Testis (tissue), 3 donors: ENCODE results near the gene GLI3. TPM values are rescaled to one million over a fixed set of nuclear protein-coding genes. Genes with fewer than 3 reads are reported as not detected.

ENCODE experiments used
- DNase-seq: peaks from one replicate; pipeline ENCODE4 v3.0.0-alpha.2; 2019
- H3K27ac ChIP-seq, 2 donors: fragments of 200-600 bp; sonication (generic); one replicate each; pipeline ENCODE4 v1.5.1; 2019
- H3K27me3 ChIP-seq: fragments of 200-600 bp; sonication (generic); one replicate; pipeline ENCODE4 v1.5.1; 2019
- H3K36me3 ChIP-seq: fragments of 200-600 bp; sonication (generic); one replicate; pipeline ENCODE4 v1.5.1; 2017; ENCODE audit warnings: low read depth; ENCODE audit errors: missing control alignments
- H3K4me1 ChIP-seq: fragments of 200-600 bp; sonication (generic); one replicate; pipeline ENCODE4 v1.5.1; 2019
- H3K4me3 ChIP-seq, 2 donors: fragments of 200-600 bp; sonication (generic); one replicate each; pipeline ENCODE4 v1.5.1; 2017 to 2019
- H3K9me3 ChIP-seq: fragments of 200-600 bp; sonication (generic); one replicate; pipeline ENCODE4 v1.5.1; 2017
- CTCF ChIP-seq, 3 experiments: fragments of 450-650 bp in 2 of 3; fragments of 200-600 bp in 1 of 3; sonication (generic) in 1 of 3; IDR thresholded peaks; one replicate each; pipeline ENCODE4 v1.5.1; 2016 to 2019; ENCODE audit warnings: antibody characterized with exemption in 3 of 3, mild to moderate bottlenecking in 2 of 3, moderate library complexity in 1 of 3
- POLR2A ChIP-seq: fragments of 450-650 bp; IDR thresholded peaks from one replicate; pipeline ENCODE4 v1.6.1; 2017; ENCODE audit warnings: antibody characterized with exemption, mild to moderate bottlenecking, moderate library complexity
- WGBS, 2 donors: methylation state at CpG; one replicate each; pipeline ENCODE4 v1.1.5; 2018; 5-methylcytosine and 5-hydroxymethylcytosine counted together
- intact Hi-C: fragments of 100-400 bp; cut with DNase I; formaldehyde crosslinking; loops from one replicate; pipeline ENCODE4 v1.15.1; 2023; ENCODE audit warnings: low total_unique reads
- polyA plus RNA-seq: library from polyadenylated mRNA; stranded (reverse); fragments of 350-450 nt; fragmentation: Illumina TruSeq; extraction: RNeasy Lipid Tissue Mini Kit (QIAGEN cat#74804); gene quantifications from one replicate; pipeline ENCODE4 v1.2.3, GENCODE V29; 2014; ENCODE audit warnings: low read depth, low replicate concordance; ENCODE audit not compliant: insufficient read depth
- total RNA-seq, 2 donors: library from RNA; depleted of rRNA; stranded (reverse); fragments of >200 nt; gene quantifications; one replicate each; pipeline ENCODE4 v1.2.3, GENCODE V29; 2016

Gene GLI3
- total and polyA plus RNA-seq, 3 donors from 2014 or later: 3.8 to 7.3 (median 5.0) TPM

- Histone ChIP-seq H3K27ac (no peak overlapping the region), H3K27me3 (no peaks in the 10 kb centered on the region), H3K4me3 (no peak overlapping the region), H3K36me3 (no peaks in the 10 kb centered on the region), H3K4me1 (no peaks in the 10 kb centered on the region), H3K9me3 (no peaks in the 10 kb centered on the region)
- no peak for TF ChIP-seq POLR2A
- TF ChIP-seq CTCF (IDR thresholded peaks at IDR 0.05): no peak
- intact Hi-C loops: no loop called here
- DNase-seq: no peak
- 74 to 77% methylated on average over 7 of the region's 7 CpGs for WGBS, 2 donors
Observed at GRCh38 chr7:42065942-42066341, 171.1 kb downstream of the GLI3 start.

DNA sequence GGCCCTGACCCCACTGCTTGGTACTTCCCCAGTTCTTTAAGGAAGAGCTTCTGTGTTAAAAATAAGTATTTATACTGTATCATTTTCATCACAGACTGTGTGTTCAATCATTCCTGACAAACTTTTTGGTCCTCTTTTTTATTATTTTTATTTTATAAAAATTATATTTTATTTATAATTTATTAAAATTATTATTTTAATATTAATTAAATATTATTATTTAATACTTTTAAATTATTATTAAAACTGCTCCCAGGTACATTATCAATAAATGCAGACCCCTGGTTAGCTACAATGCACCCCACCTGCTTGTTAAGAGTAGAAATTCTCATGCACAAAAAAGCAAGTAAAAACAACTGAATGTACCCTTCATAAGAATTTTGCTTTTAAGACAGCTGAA, 172.0 kb downstream of the GLI3 start:
- Histone ChIP-seq H3K4me3 (no peak overlapping the region), H3K4me1 (no peaks in the 10 kb centered on the region), H3K27ac (no peak overlapping the region), H3K9me3 (no peaks in the 10 kb centered on the region), H3K36me3 (no peaks in the 10 kb centered on the region), H3K27me3 (no peaks in the 10 kb centered on the region)
- TF ChIP-seq POLR2A: no peak
- no peak for TF ChIP-seq CTCF (IDR thresholded peaks at IDR 0.05)
- DNase-seq: no peak
- intact Hi-C loops: no loop called here

GRCh38 chr7:42064534-42064933, 172.5 kb downstream of the GLI3 start:
- no peaks in the 10 kb centered on the region for H3K27me3 ChIP-seq
- intact Hi-C loops: no loop called here
- H3K9me3 ChIP-seq: no peaks in the 10 kb centered on the region
- no peak for DNase-seq
- TF ChIP-seq POLR2A (no peak), CTCF (IDR thresholded peaks at IDR 0.05) (no peak)
- no peaks in the 10 kb centered on the region for H3K36me3 ChIP-seq
- H3K4me3 ChIP-seq: no peak overlapping the region
- no peak overlapping the region for H3K27ac ChIP-seq
- H3K4me1 ChIP-seq: no peaks in the 10 kb centered on the region
- WGBS, 2 donors: 85 to 89% methylated on average over 2 of the region's 2 CpGs

DNA sequence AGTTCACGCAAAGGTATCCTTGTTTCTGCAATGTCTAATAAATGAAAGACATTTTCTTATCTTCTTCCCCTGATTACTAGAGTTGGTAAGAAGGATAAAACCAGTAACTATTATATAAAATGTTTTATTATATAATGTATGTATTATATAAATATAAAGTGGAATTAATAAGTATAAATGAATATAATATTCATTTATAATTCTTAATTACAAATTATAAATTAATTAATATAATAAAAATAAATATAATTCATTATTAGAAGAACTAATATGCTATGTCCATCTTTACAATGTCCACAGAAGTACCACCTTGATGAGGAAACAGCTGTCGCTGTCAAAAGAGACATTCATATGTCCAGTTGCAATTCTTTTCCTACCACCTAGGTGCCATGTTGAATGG, 177.7 kb downstream of the GLI3 start:
- DNase-seq: no peak
- intact Hi-C loops: no loop called here
- Histone ChIP-seq H3K9me3 (no peaks in the 10 kb centered on the region), H3K36me3 (no peaks in the 10 kb centered on the region), H3K4me1 (peaks cover 3% of the 10 kb centered on the region), H3K27ac (no peak overlapping the region), H3K27me3 (no peaks in the 10 kb centered on the region), H3K4me3 (no peak overlapping the region)
- TF ChIP-seq POLR2A (no peak), CTCF (IDR thresholded peaks at IDR 0.05) (no peak)
- 67 to 69% methylated on average over 2 of the region's 2 CpGs for whole genome bisulfite sequencing, 2 donors

DNA sequence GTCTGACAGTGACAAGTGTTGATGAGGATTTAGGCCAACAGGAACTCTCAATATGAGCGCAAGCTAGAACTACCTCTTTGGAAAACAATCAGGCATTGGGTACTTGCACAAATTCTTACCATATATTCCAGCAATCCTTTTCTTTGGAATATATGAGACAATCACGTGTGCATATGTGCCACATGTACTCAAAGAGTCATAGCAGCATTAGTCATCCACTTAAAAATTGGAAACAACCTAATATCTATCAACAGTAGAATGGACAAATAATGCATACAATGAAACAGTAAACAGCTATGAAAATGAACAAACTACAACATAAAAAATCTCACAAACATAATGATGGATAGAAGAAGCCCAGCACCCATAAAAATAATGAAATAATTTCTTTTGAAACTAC, 179.7 kb downstream of the GLI3 start:
- no peak for DNase-seq
- Histone ChIP-seq H3K27ac (no peak overlapping the region), H3K4me3 (no peak overlapping the region), H3K9me3 (no peaks in the 10 kb centered on the region), H3K4me1 (peaks cover 3% of the 10 kb centered on the region), H3K27me3 (no peaks in the 10 kb centered on the region), H3K36me3 (no peaks in the 10 kb centered on the region)
- no peak for TF ChIP-seq POLR2A
- no peak for TF ChIP-seq CTCF (IDR thresholded peaks at IDR 0.05)
- intact Hi-C loops: no loop called here
- WGBS, 2 donors: 95 to 96% methylated on average over 2 of the region's 2 CpGs
